Erythroblast (primary cell): ENCODE results near the gene NIPAL4.

ENCODE experiments used
- GATA1 ChIP-seq: IDR thresholded peaks from 2 replicates; pipeline ENCODE4 v1.6.1; 2011; ENCODE audit warnings: low read depth, mild to moderate bottlenecking, control low read depth, low read length, moderate library complexity
- POLR2A ChIP-seq: IDR thresholded peaks from 2 replicates; pipeline ENCODE4 v1.6.1; 2011; ENCODE audit warnings: mild to moderate bottlenecking, low read length

- TF ChIP-seq POLR2A (no peak), GATA1 (no peak)
Measured at GRCh38 chr5:157478726-157479125, 18.7 kb downstream of the NIPAL4 start.
